Epithelial cell of esophagus (primary cell): ENCODE measurements around the gene B3GNT3.
"Not testable (repeated sequence)": the region's sequence is repeated elsewhere in the genome, so short reads cannot be mapped to it uniquely, and the experiment has no call there.

ENCODE experiments used
- DNase-seq: peaks from one replicate; pipeline ENCODE4 v3.0.0; 2010; ENCODE audit warnings: low read depth
- H3K4me3 ChIP-seq: 2 replicates; pipeline ENCODE4 v1.5.1; 2011; ENCODE audit warnings: mild to moderate bottlenecking, low read length, control low read depth
- TF ChIP-seq, protein P1 (sequence below): IDR thresholded peaks from 2 replicates; pipeline ENCODE4 v1.5.1; 2011; ENCODE audit warnings: low read depth, mild to moderate bottlenecking, low read length, control low read depth, inconsistent platforms; ENCODE audit not compliant: insufficient read depth; ENCODE audit errors: missing control alignments

The B3GNT3 gene

DNA sequence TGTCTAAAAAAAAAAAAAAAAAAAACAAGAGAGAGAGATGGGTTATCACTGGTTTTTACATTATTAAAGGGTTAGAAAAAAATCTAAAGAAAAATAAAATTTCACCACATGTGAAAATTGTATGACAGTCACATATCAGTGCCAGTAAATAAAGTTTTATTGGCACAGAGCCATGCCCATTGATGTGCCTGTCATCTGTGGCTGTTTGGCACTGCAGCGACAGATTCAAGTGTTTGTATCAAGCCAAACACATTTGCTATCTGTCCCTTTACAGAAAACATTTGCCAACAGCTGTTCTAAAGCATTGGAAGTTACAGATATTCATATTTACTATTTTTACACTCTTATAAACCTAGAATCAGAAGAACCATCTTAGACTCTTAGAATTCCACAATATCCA lies 27.4 kb upstream of the B3GNT3 start:
- TF ChIP-seq, protein P1, sequence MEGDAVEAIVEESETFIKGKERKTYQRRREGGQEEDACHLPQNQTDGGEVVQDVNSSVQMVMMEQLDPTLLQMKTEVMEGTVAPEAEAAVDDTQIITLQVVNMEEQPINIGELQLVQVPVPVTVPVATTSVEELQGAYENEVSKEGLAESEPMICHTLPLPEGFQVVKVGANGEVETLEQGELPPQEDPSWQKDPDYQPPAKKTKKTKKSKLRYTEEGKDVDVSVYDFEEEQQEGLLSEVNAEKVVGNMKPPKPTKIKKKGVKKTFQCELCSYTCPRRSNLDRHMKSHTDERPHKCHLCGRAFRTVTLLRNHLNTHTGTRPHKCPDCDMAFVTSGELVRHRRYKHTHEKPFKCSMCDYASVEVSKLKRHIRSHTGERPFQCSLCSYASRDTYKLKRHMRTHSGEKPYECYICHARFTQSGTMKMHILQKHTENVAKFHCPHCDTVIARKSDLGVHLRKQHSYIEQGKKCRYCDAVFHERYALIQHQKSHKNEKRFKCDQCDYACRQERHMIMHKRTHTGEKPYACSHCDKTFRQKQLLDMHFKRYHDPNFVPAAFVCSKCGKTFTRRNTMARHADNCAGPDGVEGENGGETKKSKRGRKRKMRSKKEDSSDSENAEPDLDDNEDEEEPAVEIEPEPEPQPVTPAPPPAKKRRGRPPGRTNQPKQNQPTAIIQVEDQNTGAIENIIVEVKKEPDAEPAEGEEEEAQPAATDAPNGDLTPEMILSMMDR: no peak

DNA sequence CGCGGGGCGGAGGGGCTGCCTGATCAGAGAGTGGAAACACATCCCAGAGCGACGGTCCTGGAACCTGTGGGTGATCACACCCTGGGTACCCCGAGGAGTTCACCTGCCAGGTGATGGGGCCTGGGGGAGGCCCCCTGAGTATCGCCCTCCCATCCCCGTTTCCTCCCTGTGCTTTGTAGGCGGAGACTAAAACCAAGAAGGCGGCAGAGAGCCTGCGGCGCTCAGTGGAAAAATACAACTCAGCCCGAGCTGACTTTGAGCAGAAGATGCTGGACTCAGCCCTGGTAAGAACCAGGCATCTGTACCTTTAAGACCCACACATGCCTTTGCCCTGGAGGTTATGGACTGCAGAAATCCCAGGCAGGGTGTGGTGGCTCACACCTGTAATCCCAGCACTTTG lies 24.3 kb upstream of the B3GNT3 start:
- no peak for DNase-seq
- TF ChIP-seq, protein P1: no peak
- no peak overlapping the region for H3K4me3 ChIP-seq

More for the DNA sequence above, 27.4 kb upstream of the B3GNT3 start:
- H3K4me3 ChIP-seq: no peak overlapping the region
- DNase-seq: no peak

DNA sequence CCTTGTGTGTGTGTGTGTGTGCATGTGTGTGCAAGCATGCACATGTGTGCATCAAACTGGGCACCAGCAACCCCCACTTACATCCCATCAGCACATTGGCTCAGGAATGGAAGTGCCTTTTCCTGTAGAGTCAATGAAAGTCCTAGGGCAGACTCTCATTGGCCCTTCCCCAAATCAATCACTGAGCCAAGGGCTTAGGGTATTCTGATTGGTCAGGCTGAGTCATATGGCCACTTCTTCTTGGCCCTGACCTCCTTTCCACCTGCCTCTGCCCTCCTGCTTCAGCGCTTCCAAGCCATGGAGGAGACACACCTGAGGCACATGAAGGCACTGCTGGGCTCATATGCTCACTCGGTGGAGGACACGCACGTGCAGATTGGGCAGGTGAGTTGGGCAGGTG lies 22.8 kb upstream of the B3GNT3 start:
- no peak for DNase-seq
- no peak overlapping the region for H3K4me3 ChIP-seq
- TF ChIP-seq, protein P1: no peak

DNA sequence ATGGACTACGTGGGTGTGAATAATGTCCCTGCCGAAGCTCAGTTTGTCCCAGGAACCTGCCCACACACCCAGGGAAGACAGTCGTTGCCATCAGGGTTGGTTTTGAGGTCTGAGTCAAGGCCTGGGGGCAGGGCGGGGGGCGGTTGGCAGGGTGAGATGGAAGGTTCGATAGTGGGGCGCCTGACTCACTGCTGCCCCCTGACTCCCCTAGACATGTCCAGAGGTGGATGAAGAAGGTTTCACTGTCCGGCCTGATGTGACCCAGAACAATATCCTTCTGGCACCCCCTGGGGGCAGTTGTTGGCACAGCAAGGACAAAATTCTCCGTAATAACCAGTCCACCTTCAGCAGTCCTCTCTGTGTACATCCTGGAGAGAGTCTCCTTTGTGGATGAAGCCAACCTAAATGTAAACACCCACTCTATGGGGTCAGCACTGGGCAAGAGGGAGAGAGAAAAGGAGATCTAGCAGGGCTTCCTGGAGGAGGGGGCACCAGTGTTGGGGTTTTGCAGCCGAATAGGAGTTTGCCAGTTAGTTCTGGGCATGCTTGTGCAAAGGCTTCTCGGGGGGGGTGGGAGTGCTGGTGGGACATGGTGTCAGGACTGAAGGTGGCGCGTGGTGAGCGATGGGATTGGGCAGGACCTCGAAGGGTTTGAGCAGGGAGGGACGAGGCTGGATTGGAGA lies 19.6 kb upstream of the B3GNT3 start:
- TF ChIP-seq, protein P1: peak; percentile 52
- DNase-seq: peak; percentile 43

DNA sequence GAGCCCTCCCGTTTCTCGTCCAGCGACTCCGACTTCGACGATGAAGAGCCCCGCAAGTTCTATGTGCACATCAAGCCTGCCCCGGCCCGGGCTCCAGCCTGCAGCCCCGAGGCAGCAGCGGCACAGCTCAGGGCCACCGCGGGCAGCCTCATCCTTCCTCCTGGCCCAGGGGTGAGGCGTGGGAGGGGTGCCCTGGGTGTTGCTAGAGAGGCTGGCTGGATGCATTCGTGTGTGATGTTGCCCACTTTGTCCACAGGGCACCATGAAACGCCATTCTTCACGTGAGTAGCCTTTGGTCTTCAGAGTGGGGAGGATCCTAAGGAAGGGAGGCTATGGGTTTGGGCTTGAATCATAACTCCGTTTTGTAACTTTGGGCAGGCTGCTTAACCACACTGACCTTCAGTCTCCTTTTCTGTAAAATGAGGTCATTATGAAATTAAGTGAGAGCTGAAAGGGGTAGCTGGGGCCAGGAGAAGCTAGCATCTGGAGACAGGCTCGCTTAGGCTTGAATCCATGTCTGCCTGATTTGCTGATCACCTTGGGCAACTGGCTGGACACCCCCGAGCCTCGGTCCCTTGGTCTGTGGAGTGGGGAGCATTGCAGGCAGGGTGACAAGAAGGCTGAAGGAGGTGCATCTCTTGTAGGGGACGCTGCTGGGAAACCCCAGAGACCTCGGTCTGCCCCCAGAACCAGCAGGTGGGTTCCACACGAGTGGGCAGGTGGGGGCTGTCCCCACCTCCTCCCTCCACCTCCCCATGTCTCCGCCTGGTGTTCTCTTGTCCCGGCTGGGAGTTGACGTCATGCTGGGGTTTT lies 18.7 kb upstream of the B3GNT3 start:
- DNase-seq: no peak
- TF ChIP-seq, protein P1: no peak
- no peak overlapping the region for H3K4me3 ChIP-seq

More for the DNA sequence above, 19.6 kb upstream of the B3GNT3 start:
- no peak overlapping the region for H3K4me3 ChIP-seq

DNA sequence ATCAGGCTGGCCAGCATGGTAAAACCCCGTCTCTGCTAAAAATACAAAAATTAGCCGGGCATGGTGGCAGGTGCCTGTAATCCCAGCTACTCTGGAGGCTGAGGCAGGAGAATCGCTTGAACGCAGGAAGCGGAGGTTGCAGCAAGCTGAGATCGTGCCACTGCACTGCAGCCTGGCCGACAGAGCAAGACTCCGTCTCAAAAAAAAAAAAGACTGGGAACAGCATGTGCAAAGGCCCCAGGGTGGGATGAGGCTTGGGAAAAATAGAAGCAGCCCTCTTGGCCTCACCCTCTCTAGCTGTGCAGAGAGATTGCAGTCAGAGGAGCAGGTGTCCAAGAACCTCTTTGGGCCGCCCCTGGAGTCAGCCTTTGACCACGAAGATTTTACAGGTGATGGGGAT lies 17.1 kb upstream of the B3GNT3 start:
- H3K4me3 ChIP-seq, DNase-seq: not testable (repeated sequence)

DNA sequence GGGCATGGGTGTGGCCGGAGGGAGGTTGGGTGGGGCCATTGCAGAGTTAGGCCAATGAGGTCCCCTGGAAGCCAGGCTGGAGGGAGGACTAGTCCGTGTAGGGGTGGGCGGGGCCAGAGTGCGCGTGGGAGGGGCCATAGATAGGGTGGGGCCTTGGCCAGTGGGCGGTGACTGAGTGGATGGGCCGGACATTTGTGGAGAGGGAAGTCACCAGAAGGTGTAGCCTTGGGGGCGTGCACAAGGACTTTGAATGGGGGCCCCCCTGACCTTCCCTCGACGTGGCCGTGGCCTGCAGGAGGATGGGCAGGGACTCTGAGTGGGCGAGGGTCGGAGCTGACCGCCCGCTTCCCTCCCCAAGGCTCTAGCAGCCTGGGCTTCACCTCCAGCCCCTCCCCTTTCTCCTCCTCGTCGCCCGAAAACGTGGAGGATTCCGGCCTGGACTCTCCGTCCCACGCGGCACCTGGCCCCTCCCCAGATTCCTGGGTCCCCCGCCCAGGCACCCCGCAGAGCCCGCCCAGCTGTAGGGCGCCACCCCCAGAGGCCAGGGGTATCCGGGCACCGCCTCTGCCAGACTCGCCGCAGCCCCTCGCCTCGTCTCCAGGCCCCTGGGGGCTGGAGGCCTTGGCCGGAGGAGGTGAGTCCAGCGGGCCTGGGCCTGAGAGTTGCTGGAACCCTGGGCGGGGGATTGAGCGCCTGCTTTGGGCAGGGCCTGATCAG lies 16.5 kb upstream of the B3GNT3 start:
- DNase-seq: peak; percentile 77
- TF ChIP-seq, protein P1: no peak
- peak overlapping the region; percentile 3 for H3K4me3 ChIP-seq
